ENCODE results near the gene ZBTB7C. TPM values are rescaled to one million over a fixed set of nuclear protein-coding genes. Genes with fewer than 3 reads are reported as not detected.

The ZBTB7C gene
- total and polyA plus RNA-seq, 2 of the 8 experiments (the other 6 are each of a cell fraction or from before 2014, with no cell fraction given) = 0.15 to 0.45 TPM

- Histone ChIP-seq H2BK20ac (ENCODE audit: low read length) (no peak overlapping the region), H3K18ac (ENCODE audit: extremely low read depth, low read length) (no peak overlapping the region), H2BK12ac (ENCODE audit: low read depth, low read length) (peak overlapping the region; percentile 80; the same call in 1 of the 2 replicates), H3K9ac (replicated peaks in 1 of 4; ENCODE audit: extremely low read depth in 1 of 4, low read depth in 3 of 4, low read length in 3 of 4) (no peak overlapping the region), H3K79me1 (ENCODE audit: low read depth, low read length) (no peaks in the 10 kb centered on the region), H2BK15ac (ENCODE audit: low read length) (no peak overlapping the region; the same call in 1 of the 2 replicates), H3K56ac (replicated peaks; ENCODE audit: insufficient read length, low read depth, low read length) (no peak overlapping the region), H3K23me2 (ENCODE audit: low read depth, low read length) (no peaks in the 10 kb centered on the region), H2BK120ac (replicated peaks; ENCODE audit: low read depth, low read length) (no peak overlapping the region), H2AK5ac (ENCODE audit: low read depth, low read length) (no peak overlapping the region), H2BK5ac (ENCODE audit: low read depth, low read length) (no peak overlapping the region), H3K4me2 (ENCODE audit: insufficient read depth in 1 of 2, low read depth in 2 of 2, low read length in 2 of 2) (peak overlapping the region in 1 of 2 experiments; percentile 25; a peak in 1 of 4 replicates), H4K5ac (ENCODE audit: insufficient read length, low read depth, low read length) (no peak overlapping the region), H3K23ac (ENCODE audit: insufficient read length) (no peak overlapping the region), H3K14ac (ENCODE audit: insufficient read length) (no peak overlapping the region), H3K36me3 (ENCODE audit: control insufficient read depth in 2 of 4, insufficient read depth in 4 of 4, low read length in 3 of 4) (no peaks in the 10 kb centered on the region), H4K91ac (replicated peaks; ENCODE audit: insufficient read length, low read length) (peak overlapping the region; percentile 67), H3K79me2 (ENCODE audit: control insufficient read depth in 1 of 2, insufficient read depth in 2 of 2, low read length in 2 of 2) (no peaks in the 10 kb centered on the region), H3K9me3 (ENCODE audit: insufficient read depth in 2 of 2, low read depth in 1 of 2, low read length in 1 of 2) (no peaks in the 10 kb centered on the region), H3K4me1 (replicated peaks in 1 of 4; ENCODE audit: control insufficient read depth in 3 of 4, insufficient read depth in 4 of 4, low read length in 3 of 4) (peaks cover 0 to 15% (median 8%) of the 10 kb centered on the region in 4 experiments; a peak in 6 of 7 replicates), H3K27me3 (replicated peaks in 1 of 4; ENCODE audit: control insufficient read depth in 3 of 4, extremely low read depth in 1 of 4, insufficient read depth in 3 of 4, low read length in 3 of 4) (no peaks in the 10 kb centered on the region; a peak in 1 of 7 replicates), H3K27ac (ENCODE audit: low read depth, low read length) (no peak overlapping the region), H4K8ac (ENCODE audit: extremely low read depth, insufficient read depth, low read length) (no peak overlapping the region), H2AFZ (ENCODE audit: low read length) (peak overlapping the region; percentile 65; the same call in 1 of the 2 replicates), H3K4ac (replicated peaks; ENCODE audit: insufficient read length, low read depth, low read length) (no peak overlapping the region), H4K20me1 (replicated peaks in 1 of 2; ENCODE audit: control insufficient read depth in 1 of 2, insufficient read depth in 2 of 2, low read length in 2 of 2) (no peaks in the 10 kb centered on the region), H3K4me3 (ENCODE audit: extremely low read depth in 1 of 4, insufficient read depth in 2 of 4, low read depth in 3 of 4, low read length in 4 of 4) (no peak overlapping the region)
- DNase-seq (ENCODE audit: low read depth in 1 of 2, low spot score in 2 of 2) (no peak), FAIRE-seq (peak; percentile 45)
- ChIA-PET CTCF (ENCODE audit: partially characterized antibody) (interaction anchor here (0.6 to 1.5 kb wide), 4 partner anchors 19 to 288 kb away, joined by 3 to 7 read pairs (median 3); no protein-coding TSS in a partner anchor), POLR2A (ENCODE audit: partially characterized antibody) (interaction anchor here (1.5 kb wide), 1 partner anchor 24 kb away, joined by 3 read pairs; no protein-coding TSS in a partner anchor)
- 0 out of 2 replicates have a peak, but pooled peaks have one; percentile 18 for TF ChIP-seq TBP (IDR thresholded peaks at IDR 0.05; ENCODE audit: low read depth, low read length)
- peak; percentile 42 for TF ChIP-seq NANOG (IDR thresholded peaks at IDR 0.05; ENCODE audit: insufficient read depth, low read depth, low read length, poor library complexity, severe bottlenecking)
- TF ChIP-seq E2F6 (IDR thresholded peaks at IDR 0.05) = no peak; the same call in 1 of the 2 replicates
- 0 out of 2 replicates have a peak, but pooled peaks have one; percentile 59 for TF ChIP-seq FOSL1 (IDR thresholded peaks at IDR 0.05; ENCODE audit: insufficient read depth, low read depth, low read length)
- no peak for TF ChIP-seq TAF7 (optimal IDR thresholded peaks at IDR 0.05; ENCODE audit: borderline replicate concordance, low read depth, low read length)
- peak; percentile 47; the same call in 1 of the 2 replicates for TF ChIP-seq USF2 (IDR thresholded peaks at IDR 0.05; ENCODE audit: low read length)
- peak; percentile 16; the same call in 1 of the 2 replicates for TF ChIP-seq EGR1 (IDR thresholded peaks at IDR 0.05; ENCODE audit: borderline replicate concordance, low read depth, low read length)
- TF ChIP-seq MAFK (IDR thresholded peaks at IDR 0.05; ENCODE audit: low read depth, low read length) = no peak
- TF ChIP-seq BCL11A (IDR thresholded peaks at IDR 0.05; ENCODE audit: low read depth in 2 of 2, low read length in 2 of 2) = no peak
- TF ChIP-seq PHF8 (conservative IDR thresholded peaks at IDR 0.05; ENCODE audit: low read depth, low read length) = no peak
- WGBS, 2 experiments (ENCODE audit: extremely low coverage in 1 of 2, insufficient coverage in 1 of 2, insufficient read length in 1 of 2, insufficient replicate concordance in 2 of 2, low coverage in 1 of 2, low lambda C conversion rate in 2 of 2, missing lambda C conversion rate in 1 of 2) = 51% methylated on average over 4 of the region's 4 CpGs; no CpG with 5 or more reads in 1 of the 2 experiments
Observed at GRCh38 chr18:48080546-48080945, 328.6 kb downstream of the ZBTB7C start.
